ENCODE results near the gene PLAC1.

PLAC1 gene

GRCh38 chrX:134633832-134634231 lies 24.4 kb downstream of the PLAC1 start:
- H3K27me3 ChIP-seq (ENCODE audit: insufficient read depth, poor library complexity, severe bottlenecking) = no peaks in the 10 kb centered on the region
- no peak overlapping the region for H3K27ac ChIP-seq (replicated peaks)
- H3K4me3 ChIP-seq (replicated peaks; ENCODE audit: insufficient read depth, low read length) = no peak overlapping the region
- DNase-seq (ENCODE audit: low read depth in 1 of 2, low spot score in 1 of 2) = no peak
- TF ChIP-seq SPI1 (IDR thresholded peaks at IDR 0.05; ENCODE audit: borderline replicate concordance, low read depth) (peak; percentile 91), REST (IDR thresholded peaks at IDR 0.05; ENCODE audit: insufficient replicate concordance, low read depth) (no peak)

DNA sequence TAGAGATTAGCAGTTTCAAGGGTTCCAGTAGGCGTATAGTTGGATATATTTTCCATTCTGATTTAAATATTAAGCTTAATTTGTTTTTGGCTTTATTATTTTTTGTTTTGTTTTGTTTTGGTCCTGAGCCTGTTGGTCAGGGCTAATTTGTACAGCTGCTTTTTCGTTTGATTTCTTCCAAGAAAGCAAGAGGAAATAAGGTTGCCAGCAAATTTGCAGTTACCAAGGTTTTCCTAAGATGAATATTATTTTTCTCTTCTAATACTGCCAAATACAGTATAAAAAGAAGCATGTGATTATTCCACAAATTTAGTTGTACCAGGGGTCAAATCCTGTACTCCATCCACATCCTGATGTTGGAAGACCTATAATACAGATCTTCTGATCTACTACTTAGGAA lies 24.9 kb downstream of the PLAC1 start:
- no peak for TF ChIP-seq CTCF (IDR thresholded peaks at IDR 0.05; ENCODE audit: insufficient read depth, low read length)
- TF ChIP-seq POLR2AphosphoS5 (IDR thresholded peaks at IDR 0.05; ENCODE audit: low read depth) = no peak
- no peak for TF ChIP-seq REST (IDR thresholded peaks at IDR 0.05; ENCODE audit: insufficient replicate concordance, low read depth)
- no peak overlapping the region for H3K27ac ChIP-seq (replicated peaks)
- no peaks in the 10 kb centered on the region for H3K27me3 ChIP-seq (ENCODE audit: insufficient read depth, poor library complexity, severe bottlenecking)
- H3K4me3 ChIP-seq (replicated peaks; ENCODE audit: insufficient read depth, low read length) = no peak overlapping the region
- DNase-seq (ENCODE audit: low read depth in 1 of 2, low spot score in 1 of 2) = no peak

GRCh38 chrX:134632355-134632754 lies 25.9 kb downstream of the PLAC1 start:
- DNase-seq (ENCODE audit: low read depth in 1 of 2, low spot score in 1 of 2) = no peak
- Histone ChIP-seq H3K27me3 (ENCODE audit: insufficient read depth, poor library complexity, severe bottlenecking) (no peaks in the 10 kb centered on the region), H3K27ac (replicated peaks) (no peak overlapping the region), H3K4me3 (replicated peaks; ENCODE audit: insufficient read depth, low read length) (no peak overlapping the region)
- TF ChIP-seq GABPA (IDR thresholded peaks at IDR 0.05; ENCODE audit: low read depth) (no peak), POLR2AphosphoS5 (IDR thresholded peaks at IDR 0.05; ENCODE audit: low read depth) (no peak), SPI1 (IDR thresholded peaks at IDR 0.05; ENCODE audit: borderline replicate concordance, low read depth) (no peak), REST (IDR thresholded peaks at IDR 0.05; ENCODE audit: insufficient replicate concordance, low read depth) (no peak)

DNA sequence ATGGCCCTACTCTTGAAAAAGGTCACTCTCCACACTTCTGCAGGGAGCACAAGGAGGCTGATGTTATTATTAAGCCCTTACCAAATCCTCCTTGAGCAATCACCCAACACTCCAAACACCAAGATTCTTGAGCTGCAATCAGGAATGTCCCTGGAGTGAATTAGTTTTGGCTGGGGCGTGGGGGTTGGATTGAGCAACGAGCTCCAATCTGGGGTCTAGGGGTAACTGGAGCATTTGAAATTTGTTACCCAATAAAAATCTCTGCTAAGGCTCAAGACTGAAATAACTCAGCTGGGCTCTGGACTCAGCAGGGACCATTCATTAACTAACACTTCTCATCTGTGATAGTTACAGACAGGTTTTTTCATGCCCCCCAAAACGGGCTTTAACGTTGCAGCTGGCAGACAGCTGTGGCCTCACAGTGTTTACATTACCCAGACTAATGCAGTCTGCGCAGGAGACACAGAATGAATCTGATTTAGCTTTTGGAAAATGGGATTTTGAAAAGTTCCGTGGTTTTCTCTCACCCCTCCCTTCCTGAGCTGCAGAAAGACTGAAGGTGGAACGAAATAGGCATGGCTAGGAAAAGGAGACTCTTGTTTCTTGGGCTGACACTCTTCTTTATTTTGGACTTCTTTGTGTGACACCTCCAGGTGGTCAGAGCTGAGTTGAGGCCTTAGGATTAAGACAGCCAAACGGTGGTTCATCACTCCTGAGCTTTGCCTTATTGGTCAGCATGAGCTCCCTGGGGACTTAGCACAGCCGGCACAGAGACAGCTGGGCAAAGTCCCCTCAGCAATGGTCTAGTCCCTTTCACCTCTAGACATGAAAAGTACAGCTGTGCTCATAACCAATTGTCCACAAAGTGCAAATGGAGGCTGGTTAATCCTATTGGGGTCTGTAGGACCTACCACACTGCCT lies 26.6 kb downstream of the PLAC1 start:
- no peaks in the 10 kb centered on the region for H3K27me3 ChIP-seq (ENCODE audit: insufficient read depth, poor library complexity, severe bottlenecking)
- no peak overlapping the region for H3K4me3 ChIP-seq (replicated peaks; ENCODE audit: insufficient read depth, low read length)
- DNase-seq (ENCODE audit: low read depth in 1 of 2, low spot score in 1 of 2) = no peak
- no peak for TF ChIP-seq GABPA (IDR thresholded peaks at IDR 0.05; ENCODE audit: low read depth)
- no peak for TF ChIP-seq SPI1 (IDR thresholded peaks at IDR 0.05; ENCODE audit: borderline replicate concordance, low read depth)
- TF ChIP-seq POLR2AphosphoS5 (IDR thresholded peaks at IDR 0.05; ENCODE audit: low read depth) = no peak
- TF ChIP-seq REST (IDR thresholded peaks at IDR 0.05; ENCODE audit: insufficient replicate concordance, low read depth) = no peak
- TF ChIP-seq CTCF (IDR thresholded peaks at IDR 0.05; ENCODE audit: insufficient read depth, low read length) = no peak
- H3K27ac ChIP-seq (replicated peaks) = no peak overlapping the region
